HL-60 (cell line): Measurements from ENCODE around the gene PBX3.

Experiments used
- POLR2AphosphoS5 ChIP-seq: IDR thresholded peaks from 2 replicates; pipeline ENCODE4 v1.6.1; 2012; ENCODE audit warnings: low read depth
- TF ChIP-seq, protein P1 (sequence below): IDR thresholded peaks from one replicate; pipeline ENCODE4 v1.5.1; 2011; ENCODE audit warnings: low read length, control low read depth, inconsistent platforms; ENCODE audit not compliant: insufficient read depth
- TF ChIP-seq, protein P2 (sequence below): IDR thresholded peaks from 2 replicates; pipeline ENCODE4 v1.6.1; 2012; ENCODE audit warnings: low read depth; ENCODE audit not compliant: insufficient replicate concordance

DNA sequence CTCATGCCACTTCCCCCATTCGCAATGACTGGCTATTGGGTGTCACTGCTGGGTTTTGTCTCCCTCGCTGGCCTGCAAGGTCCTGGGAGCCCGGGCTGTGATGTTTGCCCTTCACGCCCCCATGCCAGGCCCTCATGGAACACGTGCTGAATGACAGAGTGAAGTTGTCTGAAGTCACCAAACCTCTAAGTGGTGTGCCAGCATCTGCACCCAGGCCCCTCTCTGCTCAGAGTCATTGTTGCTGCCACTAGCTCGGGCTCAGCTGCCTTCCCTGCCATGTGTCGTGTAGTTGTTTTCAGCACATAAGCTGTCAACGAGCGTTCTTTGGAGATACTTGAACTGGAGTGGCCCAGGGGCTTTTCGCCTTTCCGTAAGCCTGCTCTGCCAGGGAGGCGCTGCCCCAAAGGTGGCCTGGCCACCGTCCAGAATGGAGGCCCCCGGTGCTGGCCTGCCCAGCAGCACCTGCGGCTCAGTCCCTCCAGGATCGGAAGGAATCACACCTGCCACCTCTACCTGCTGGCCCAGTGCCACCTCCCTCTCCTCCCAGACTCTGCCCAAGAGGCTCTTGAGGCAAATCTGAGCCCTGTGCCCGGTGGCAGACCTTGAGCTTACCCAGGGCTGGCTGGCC is 250.1 kb downstream of the PBX3 start:
- TF ChIP-seq, protein P1, sequence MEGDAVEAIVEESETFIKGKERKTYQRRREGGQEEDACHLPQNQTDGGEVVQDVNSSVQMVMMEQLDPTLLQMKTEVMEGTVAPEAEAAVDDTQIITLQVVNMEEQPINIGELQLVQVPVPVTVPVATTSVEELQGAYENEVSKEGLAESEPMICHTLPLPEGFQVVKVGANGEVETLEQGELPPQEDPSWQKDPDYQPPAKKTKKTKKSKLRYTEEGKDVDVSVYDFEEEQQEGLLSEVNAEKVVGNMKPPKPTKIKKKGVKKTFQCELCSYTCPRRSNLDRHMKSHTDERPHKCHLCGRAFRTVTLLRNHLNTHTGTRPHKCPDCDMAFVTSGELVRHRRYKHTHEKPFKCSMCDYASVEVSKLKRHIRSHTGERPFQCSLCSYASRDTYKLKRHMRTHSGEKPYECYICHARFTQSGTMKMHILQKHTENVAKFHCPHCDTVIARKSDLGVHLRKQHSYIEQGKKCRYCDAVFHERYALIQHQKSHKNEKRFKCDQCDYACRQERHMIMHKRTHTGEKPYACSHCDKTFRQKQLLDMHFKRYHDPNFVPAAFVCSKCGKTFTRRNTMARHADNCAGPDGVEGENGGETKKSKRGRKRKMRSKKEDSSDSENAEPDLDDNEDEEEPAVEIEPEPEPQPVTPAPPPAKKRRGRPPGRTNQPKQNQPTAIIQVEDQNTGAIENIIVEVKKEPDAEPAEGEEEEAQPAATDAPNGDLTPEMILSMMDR: no peak
- no peak for TF ChIP-seq POLR2AphosphoS5
- TF ChIP-seq, protein P2, sequence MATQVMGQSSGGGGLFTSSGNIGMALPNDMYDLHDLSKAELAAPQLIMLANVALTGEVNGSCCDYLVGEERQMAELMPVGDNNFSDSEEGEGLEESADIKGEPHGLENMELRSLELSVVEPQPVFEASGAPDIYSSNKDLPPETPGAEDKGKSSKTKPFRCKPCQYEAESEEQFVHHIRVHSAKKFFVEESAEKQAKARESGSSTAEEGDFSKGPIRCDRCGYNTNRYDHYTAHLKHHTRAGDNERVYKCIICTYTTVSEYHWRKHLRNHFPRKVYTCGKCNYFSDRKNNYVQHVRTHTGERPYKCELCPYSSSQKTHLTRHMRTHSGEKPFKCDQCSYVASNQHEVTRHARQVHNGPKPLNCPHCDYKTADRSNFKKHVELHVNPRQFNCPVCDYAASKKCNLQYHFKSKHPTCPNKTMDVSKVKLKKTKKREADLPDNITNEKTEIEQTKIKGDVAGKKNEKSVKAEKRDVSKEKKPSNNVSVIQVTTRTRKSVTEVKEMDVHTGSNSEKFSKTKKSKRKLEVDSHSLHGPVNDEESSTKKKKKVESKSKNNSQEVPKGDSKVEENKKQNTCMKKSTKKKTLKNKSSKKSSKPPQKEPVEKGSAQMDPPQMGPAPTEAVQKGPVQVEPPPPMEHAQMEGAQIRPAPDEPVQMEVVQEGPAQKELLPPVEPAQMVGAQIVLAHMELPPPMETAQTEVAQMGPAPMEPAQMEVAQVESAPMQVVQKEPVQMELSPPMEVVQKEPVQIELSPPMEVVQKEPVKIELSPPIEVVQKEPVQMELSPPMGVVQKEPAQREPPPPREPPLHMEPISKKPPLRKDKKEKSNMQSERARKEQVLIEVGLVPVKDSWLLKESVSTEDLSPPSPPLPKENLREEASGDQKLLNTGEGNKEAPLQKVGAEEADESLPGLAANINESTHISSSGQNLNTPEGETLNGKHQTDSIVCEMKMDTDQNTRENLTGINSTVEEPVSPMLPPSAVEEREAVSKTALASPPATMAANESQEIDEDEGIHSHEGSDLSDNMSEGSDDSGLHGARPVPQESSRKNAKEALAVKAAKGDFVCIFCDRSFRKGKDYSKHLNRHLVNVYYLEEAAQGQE: no peak
